GM18858 (cell line): Measurements from ENCODE around the gene DHRS1.
"Not testable (repeated sequence)": the region's sequence is repeated elsewhere in the genome, so short reads cannot be mapped to it uniquely, and the experiment has no call there.

Experiments used
- ATAC-seq: cut with Tn5 transposase; IDR thresholded peaks from one replicate; pipeline ENCODE4 v1.9.1; 2021; ENCODE audit not compliant: unreplicated experiment

Gene DHRS1

DNA sequence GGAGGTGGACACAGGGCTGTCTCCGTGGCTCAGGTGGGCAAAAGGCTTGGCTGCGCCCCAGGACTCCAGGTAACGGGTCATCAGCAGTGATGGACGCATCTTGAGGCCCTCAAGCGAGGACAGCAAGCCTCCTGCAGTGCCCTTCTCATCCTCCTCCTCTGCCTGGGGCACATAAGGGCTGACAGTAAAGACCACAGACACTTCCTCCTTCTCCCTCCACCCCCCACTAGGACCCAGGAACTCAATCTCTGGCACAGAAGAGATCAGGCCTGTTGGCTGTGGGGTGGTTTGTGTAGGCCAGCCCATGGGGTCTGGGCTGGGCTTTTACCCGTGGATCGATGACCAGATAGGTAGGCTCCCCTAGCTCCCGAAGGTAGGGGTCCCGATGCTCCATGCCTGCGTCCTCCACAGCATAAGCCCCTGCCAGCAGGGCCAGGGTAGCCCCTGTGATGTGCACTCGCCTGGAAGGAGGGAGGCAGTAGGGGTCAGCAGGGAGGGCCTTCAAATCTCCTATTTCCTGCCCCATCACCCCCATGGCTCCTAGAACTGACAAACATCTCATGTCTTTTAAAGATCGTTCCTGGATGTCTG, 29.6 kb upstream of the DHRS1 start:
- no peak for ATAC-seq

DNA sequence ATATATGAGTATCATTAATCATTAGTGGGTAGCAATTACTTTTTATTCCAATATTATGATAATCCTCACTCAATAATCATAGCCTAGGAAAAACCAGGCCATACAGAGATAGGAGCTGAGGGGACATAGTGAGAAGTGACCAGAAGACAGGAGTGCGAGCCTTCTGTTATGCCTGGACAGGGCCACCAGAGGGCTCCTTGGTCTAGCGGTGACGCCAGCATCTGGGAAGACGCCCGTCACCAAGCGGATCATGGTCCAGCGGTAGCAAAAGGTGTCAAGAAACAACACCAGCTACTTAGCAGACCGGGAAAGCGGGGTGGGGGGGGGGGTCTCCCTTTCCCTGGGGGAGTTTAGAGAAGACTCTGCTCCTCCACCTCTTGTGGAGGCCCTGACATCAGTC, 28.3 kb upstream of the DHRS1 start:
- not testable (repeated sequence) for ATAC-seq

DNA sequence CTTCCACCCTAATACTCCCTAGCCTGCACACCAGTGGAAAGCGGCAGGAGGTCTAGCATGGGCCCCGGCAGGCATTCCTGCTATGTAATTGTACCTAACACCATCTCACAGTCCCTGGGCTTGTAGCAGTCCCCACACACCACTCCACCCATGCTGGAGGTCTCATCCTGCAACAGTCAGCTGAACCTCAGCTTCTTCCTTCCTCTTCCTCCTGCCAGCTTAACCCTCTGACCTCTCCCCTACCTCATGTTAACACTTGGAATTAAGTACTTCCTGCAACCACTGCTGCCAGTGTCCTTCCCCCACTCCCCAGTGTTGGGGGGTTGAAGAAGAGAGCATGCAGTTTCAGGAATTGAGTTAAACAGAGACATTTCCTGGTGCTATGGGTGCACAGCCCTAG, 27.7 kb upstream of the DHRS1 start:
- no peak for ATAC-seq

- no peak for ATAC-seq
Observed at GRCh38 chr14:24325963-24326362, 26.4 kb upstream of the DHRS1 start.

- no peak for ATAC-seq
Observed at GRCh38 chr14:24325041-24325530, 25.5 kb upstream of the DHRS1 start.

GRCh38 chr14:24324024-24324423, 24.4 kb upstream of the DHRS1 start:
- ATAC-seq = no peak

GRCh38 chr14:24323341-24323740, 23.8 kb upstream of the DHRS1 start:
- ATAC-seq = no peak

DNA sequence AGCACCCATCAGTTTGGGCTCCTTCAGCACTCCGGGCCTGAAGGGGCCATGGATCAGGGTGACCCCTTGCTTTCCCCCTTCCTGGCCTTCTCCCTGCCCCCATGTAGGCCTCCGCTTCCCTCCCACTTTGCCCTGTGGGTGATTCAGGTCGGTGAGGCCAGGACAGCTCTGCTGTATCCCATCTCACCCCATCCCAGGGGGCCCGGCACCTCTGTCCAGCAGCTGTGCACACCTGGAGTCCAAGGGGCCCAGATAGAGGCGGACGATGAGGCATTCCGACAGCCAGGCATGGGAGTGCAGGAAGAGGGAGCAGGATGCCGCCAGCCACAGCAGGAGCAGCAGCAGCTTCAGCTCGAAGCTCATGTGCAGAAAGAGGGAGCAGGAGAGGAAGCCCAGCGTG, 23.1 kb upstream of the DHRS1 start:
- ATAC-seq = no peak

DNA sequence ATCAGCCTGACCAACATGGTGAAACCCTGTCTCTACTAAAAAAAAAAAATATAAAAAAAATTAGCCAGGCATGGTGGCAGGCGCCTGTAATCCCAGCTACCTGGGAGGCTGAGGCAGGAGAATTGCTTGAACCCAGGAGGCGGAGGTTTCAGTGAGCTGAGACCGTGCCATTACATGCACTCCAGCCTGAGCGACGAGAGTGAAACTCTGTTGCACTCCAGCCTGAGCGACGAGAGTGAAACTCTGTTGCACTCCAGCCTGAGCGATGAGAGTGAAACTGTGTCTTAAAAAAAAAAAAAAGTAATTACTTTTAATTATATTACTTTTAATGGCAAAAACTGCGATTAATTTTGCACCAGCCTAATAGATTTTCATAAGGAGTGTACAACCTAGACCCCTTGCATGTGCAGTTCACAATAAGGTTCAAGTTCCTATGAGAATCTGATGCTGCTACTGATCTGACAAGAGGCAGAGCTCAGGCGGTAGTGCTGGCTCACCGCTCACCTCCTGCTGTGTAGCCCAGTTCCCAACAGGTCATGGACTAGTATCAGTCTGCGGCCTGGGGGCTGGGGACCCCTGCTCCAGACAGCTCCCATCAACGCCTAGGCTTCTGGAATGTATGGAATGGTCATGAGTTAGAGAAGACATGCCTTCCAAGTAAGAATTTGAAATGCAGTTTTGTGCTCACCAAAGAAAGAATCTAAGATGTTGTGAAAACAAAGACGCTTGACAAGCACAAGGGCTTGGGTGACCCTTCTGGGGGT, 21.8 kb upstream of the DHRS1 start:
- ATAC-seq = no peak

DNA sequence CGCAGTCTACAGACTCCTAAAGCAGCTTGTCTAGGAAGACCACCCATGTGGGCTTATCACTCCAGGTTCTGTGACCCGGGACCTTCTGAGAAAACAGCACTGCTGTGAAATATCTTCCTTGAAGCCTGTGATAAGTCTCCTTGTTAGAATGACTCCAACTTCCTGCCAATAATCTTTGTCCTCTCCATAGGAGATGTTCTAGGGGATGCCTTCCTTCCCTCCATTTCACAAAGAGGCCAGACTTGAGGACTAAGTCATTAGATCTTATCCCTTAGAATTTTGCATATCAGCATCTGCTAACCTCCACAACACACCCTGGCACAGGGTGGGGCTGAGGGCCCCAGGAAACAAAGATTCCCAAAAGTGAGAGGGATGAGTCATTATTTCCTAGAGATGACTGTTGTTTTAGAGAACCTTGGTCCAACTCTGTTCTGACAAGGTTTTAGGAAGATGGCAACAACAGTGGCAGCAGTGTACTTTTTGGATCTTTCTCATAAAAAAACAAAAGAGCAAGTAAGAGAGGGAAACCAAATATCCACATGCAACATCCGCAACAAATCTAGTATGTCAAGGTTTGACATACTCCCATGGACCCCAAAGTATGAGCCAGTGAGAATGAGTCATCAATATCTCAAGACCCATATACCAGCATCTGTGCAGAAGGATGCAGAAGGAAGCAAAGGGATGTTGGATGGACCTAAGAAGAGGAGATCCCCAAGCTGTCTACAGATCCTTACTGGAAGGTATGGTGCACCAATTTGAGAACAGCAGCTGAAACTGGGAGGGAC, 17.8 kb upstream of the DHRS1 start:
- no peak for ATAC-seq

DNA sequence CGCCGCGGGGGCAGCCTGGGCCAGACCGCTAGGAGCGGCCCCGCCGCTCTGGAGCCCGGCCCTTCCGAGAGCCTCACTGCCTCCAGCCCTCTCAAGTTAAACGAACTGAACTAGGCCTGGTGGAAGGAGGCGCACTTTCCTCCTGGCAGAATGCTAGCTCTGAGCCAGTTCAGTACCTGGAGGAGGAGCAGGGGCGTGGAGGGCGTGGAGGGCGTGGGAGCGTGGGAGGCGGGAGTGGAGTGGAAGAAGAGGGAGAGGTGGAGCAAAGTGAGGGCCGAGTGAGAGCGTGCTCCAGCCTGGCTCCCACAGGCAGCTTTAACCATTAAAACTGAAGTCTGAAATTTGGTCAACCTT, 17.0 kb upstream of the DHRS1 start:
- ATAC-seq = no peak

GRCh38 chr14:24315807-24316596, 16.4 kb upstream of the DHRS1 start:
- no peak for ATAC-seq

DNA sequence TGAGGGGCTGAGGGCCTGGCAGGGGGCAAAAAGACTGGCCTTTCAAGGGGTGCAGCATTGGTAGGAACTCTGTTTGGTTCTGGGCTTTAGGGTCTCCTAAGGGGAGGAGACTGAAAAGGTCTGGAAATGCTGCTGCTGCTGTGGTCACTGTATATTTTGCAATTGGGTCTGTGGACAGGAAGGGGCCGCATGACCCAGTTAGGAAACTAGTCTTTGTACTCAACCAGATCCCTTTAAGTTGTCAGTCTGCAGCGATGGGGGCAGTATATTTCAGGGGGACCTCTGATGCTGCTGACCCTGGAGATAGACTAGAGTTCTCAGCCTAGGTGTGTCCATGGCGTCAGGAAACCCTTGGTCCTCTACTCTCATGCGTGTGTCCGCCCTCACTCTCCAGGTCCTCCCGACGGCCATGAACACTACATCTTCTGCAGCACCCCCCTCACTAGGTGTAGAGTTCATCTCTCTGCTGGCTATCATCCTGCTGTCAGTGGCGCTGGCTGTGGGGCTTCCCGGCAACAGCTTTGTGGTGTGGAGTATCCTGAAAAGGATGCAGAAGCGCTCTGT, 15.7 kb upstream of the DHRS1 start:
- ATAC-seq = no peak

DNA sequence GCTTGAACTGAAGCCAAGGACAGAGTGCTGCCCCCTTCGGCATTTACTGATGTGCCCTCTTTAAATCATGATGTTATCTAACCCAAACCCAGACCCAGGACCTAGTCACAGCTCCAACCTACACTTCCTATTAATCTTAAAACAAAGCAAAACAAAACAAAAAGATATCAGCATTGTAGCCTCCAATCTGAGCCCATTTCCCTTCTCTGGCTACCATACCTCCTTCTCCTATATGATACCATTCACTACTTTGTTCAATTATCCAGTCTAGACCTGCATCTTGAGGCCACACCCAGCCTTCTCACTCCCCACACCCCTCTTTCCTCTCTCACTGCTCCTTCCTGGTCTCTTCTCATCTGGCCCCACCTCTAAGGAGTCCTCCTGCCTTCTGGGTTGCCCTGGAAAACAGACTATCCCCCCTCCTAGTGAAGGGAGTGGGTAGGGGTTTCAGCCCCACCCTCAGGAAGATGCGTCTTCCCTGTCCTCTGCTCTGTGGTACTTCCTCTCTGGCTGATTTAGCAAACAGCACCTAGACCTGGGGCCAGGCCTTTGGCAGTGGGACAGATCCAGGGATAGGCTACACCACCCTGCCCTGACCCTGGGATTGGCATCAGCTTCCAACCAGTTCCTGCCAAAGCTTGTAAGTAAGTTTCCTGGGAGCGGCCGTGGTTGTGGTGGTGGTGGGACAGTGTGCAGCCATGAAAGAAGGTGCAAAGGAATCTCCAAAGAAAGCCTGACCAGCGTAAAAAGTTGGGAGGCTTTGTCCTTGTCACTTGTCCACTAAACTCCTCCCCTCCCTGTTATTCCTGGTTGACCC, 15.0 kb upstream of the DHRS1 start:
- no peak for ATAC-seq

DNA sequence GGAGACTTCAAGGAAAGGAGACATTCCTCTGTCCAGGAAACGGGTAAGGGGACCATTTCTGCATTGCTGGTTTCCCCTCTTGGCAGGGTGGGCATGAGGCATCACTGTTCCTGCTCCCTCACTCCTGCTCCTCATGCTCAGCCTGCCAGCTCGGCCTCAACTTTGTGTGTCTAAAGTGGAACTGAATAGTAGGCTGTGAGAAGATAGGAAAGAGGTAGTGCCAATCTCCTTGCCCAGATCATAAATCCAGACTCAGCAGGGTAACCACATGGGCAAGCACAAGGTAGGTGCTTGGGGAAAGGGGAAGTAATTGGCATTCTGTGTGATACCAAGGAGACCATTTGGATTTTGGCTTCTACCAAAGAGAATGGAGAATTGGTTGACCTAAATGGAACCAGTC, 14.3 kb upstream of the DHRS1 start:
- ATAC-seq = no peak

GRCh38 chr14:24312736-24313507, 13.3 kb upstream of the DHRS1 start:
- no peak for ATAC-seq

DNA sequence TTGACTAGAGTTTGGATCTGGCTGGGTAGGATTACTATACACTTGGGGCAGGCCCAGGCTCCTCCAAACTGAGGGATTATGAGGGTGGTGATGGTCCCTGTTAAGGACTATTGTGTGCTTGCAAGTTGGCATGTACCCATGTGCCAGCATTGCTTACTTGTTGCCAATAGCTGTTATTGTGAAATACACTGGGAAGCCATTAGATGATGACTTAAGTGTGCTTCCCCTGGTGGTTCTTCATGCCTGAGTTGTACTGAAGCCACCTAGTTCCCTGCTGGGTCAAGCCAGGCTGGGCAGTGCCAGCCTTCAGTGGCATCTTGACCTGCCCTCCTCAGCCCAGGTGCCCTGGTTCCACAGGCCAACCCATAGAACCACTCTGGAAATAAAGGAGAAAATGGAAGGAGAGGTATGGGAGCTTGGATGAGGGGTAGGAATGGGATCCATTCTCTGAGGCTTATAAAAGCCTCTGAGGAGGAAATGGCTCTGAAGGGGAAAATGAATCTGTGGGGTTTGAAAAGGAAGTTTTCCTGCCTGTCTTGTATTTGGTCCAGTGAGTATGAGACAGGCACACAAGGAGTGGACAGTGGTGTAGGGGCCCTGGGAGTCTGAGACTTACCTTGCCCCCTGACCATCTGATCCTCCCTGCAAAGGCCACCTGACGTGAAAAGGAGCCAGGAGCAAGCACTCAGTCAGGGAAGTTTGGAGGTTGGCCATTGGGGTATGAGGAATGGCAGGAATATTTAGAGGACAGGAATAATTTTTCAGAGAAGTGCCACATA, 12.4 kb upstream of the DHRS1 start:
- ATAC-seq = no peak
